GM23338 (cell line): ENCODE results near the gene GZF1. TPM values are rescaled to one million over a fixed set of nuclear protein-coding genes. Genes with fewer than 3 reads are reported as not detected.

Experiments
- ATAC-seq: fragments of 200-7000 bp; cut with Tn5 transposase; 3 replicates; pipeline ENCODE4 v1.9.1; 2020
- DNase-seq: peaks from one replicate; pipeline ENCODE4 v3.0.0-alpha.2; 2015; ENCODE audit warnings: low spot score
- H2AFZ ChIP-seq: fragments of 200-600 bp; sonication (generic); 2 replicates; pipeline ENCODE4 v1.8.0; 2016; ENCODE audit warnings: antibody characterized with exemption, mild to moderate bottlenecking, moderate library complexity
- H3F3A ChIP-seq: fragments of 200-600 bp; sonication (generic); replicated peaks from 2 replicates; pipeline ENCODE4 v1.8.0; 2017; ENCODE audit warnings: antibody characterized with exemption, mixed run types, low read depth
- H3K27ac ChIP-seq: fragments of 200-600 bp; sonication (generic); 2 replicates; pipeline ENCODE4 v1.6.1; 2016; ENCODE audit warnings: low read depth
- H3K27me3 ChIP-seq: fragments of 200-600 bp; sonication (generic); 2 replicates; pipeline ENCODE4 v1.8.0; 2016; ENCODE audit warnings: mild to moderate bottlenecking, mixed run types, moderate library complexity; ENCODE audit not compliant: insufficient read depth
- H3K36me3 ChIP-seq: fragments of 200-600 bp; sonication (generic); 2 replicates; pipeline ENCODE4 v1.8.0; 2016; ENCODE audit warnings: mild to moderate bottlenecking; ENCODE audit not compliant: insufficient read depth
- H3K4me1 ChIP-seq: fragments of 200-600 bp; sonication (generic); 2 replicates; pipeline ENCODE4 v1.8.0; 2016; ENCODE audit warnings: mild to moderate bottlenecking, moderate library complexity; ENCODE audit not compliant: insufficient read depth
- H3K4me2 ChIP-seq: fragments of 200-600 bp; sonication (generic); 2 replicates; pipeline ENCODE4 v1.7.1; 2017; ENCODE audit warnings: mixed run types
- H3K4me3 ChIP-seq: fragments of 200-600 bp; sonication (generic); 2 replicates; pipeline ENCODE4 v1.6.1; 2016; ENCODE audit warnings: mixed run types
- H3K79me2 ChIP-seq: fragments of 200-600 bp; sonication (generic); replicated peaks from 2 replicates; pipeline ENCODE4 v1.8.0; 2017; ENCODE audit warnings: mild to moderate bottlenecking; ENCODE audit not compliant: insufficient read depth
- H3K9me2 ChIP-seq: fragments of 200-600 bp; sonication (generic); 2 replicates; pipeline ENCODE4 v1.8.0; 2017; ENCODE audit not compliant: insufficient read depth
- H4K20me1 ChIP-seq: fragments of 200-600 bp; sonication (generic); replicated peaks from 2 replicates; pipeline ENCODE4 v1.8.0; 2017; ENCODE audit warnings: mild to moderate bottlenecking; ENCODE audit not compliant: insufficient read depth
- H3K27ac Mint-ChIP-seq: 2 replicates; pipeline ENCODE4 v1.8.0; 2020; ENCODE audit warnings: inconsistent platforms, mild to moderate bottlenecking, moderate library complexity, mixed read lengths
- H3K27me3 Mint-ChIP-seq: 3 replicates; pipeline ENCODE4 v1.8.0; 2022; ENCODE audit warnings: low read depth, mild to moderate bottlenecking, moderate library complexity, mixed read lengths, inconsistent platforms; ENCODE audit not compliant: insufficient read depth, poor library complexity
- H3K36me3 Mint-ChIP-seq: 3 replicates; pipeline ENCODE4 v1.8.0; 2021; ENCODE audit warnings: low read depth, mild to moderate bottlenecking, inconsistent platforms, moderate library complexity, mixed read lengths
- H3K4me1 Mint-ChIP-seq: 3 replicates; pipeline ENCODE4 v1.8.0; 2020; ENCODE audit warnings: mild to moderate bottlenecking, inconsistent platforms, mixed read lengths
- H3K4me3 Mint-ChIP-seq: 3 replicates; pipeline ENCODE4 v1.8.0; 2021; ENCODE audit warnings: moderate library complexity, mild to moderate bottlenecking, inconsistent platforms, mixed read lengths
- H3K9me3 Mint-ChIP-seq: 3 replicates; pipeline ENCODE4 v1.8.0; 2020; ENCODE audit warnings: moderate library complexity, mild to moderate bottlenecking, inconsistent platforms, mixed read lengths
- CREB1 ChIP-seq: fragments of 250-450 bp; sonication (Bioruptor Pico); IDR thresholded peaks from 2 replicates; pipeline ENCODE4 v1.5.0; 2020; ENCODE audit warnings: low read depth, mild to moderate bottlenecking, moderate library complexity
- CTCF ChIP-seq, 2 experiments: fragments of 200-600 bp in 1 of 2; sonication (generic) in 1 of 2; conservative IDR thresholded peaks; 2 replicates each; pipeline versions ENCODE4 v1.5.1 to v1.6.1; 2016 to 2017; ENCODE audit warnings: antibody characterized with exemption in 2 of 2, low read depth in 2 of 2, mild to moderate bottlenecking in 2 of 2, moderate library complexity in 1 of 2
- EZH2 ChIP-seq: fragments of 200-600 bp; sonication (generic); IDR thresholded peaks from one replicate; pipeline ENCODE4 v1.8.0; 2017; ENCODE audit warnings: antibody characterized with exemption, mild to moderate bottlenecking, low read depth; ENCODE audit not compliant: unreplicated experiment
- EZH2phosphoT487 ChIP-seq: fragments of 200-600 bp; sonication (generic); IDR thresholded peaks from one replicate; pipeline ENCODE4 v1.8.1; 2018; ENCODE audit warnings: antibody characterized with exemption; ENCODE audit not compliant: unreplicated experiment
- JUNB ChIP-seq: IDR thresholded peaks from one replicate; pipeline ENCODE4 v1.6.1; 2016; ENCODE audit warnings: antibody characterized with exemption; ENCODE audit not compliant: unreplicated experiment
- NANOG ChIP-seq: IDR thresholded peaks from 2 replicates; pipeline ENCODE4 v1.6.1; 2016; ENCODE audit warnings: antibody characterized with exemption, borderline replicate concordance
- POLR2AphosphoS5 ChIP-seq: IDR thresholded peaks from 2 replicates; pipeline ENCODE4 v1.6.1; 2016; ENCODE audit warnings: antibody characterized with exemption, low read depth
- STAT1 ChIP-seq: IDR thresholded peaks from one replicate; pipeline ENCODE4 v1.6.1; 2016; ENCODE audit warnings: antibody characterized with exemption; ENCODE audit not compliant: unreplicated experiment
- ZNF114 ChIP-seq: fragments of 250-450 bp; sonication (Bioruptor Pico); IDR thresholded peaks from 2 replicates; pipeline ENCODE4 v1.5.0; 2020; ENCODE audit warnings: mild to moderate bottlenecking, moderate library complexity
- ZNF331 ChIP-seq: fragments of 250-450 bp; sonication (Bioruptor Pico); IDR thresholded peaks from 2 replicates; pipeline ENCODE4 v1.5.0; 2020; ENCODE audit warnings: low read depth, mild to moderate bottlenecking, moderate library complexity
- polyA plus RNA-seq: library from polyadenylated mRNA; unstranded; fragments of >200 nt; fragmentation: Nextera tagmentation; extraction: Ambion mirVana; gene quantifications from 2 replicates; pipeline ENCODE4 v1.2.1, GENCODE V29; 2016
- total RNA-seq: library from RNA; depleted of rRNA; stranded (reverse); fragments of >200 nt; shearing (Covaris generic); gene quantifications from 2 replicates; pipeline ENCODE4 v1.2.3, GENCODE V29; 2014
- TF ChIP-seq, protein P1 (sequence below): IDR thresholded peaks from one replicate; pipeline ENCODE4 v1.6.1; 2018; ENCODE audit warnings: antibody characterized with exemption; ENCODE audit not compliant: unreplicated experiment
- TF ChIP-seq, protein P2 (sequence below): IDR thresholded peaks from 2 replicates; pipeline ENCODE4 v1.6.1; 2016; ENCODE audit warnings: antibody characterized with exemption
- TF ChIP-seq, protein P3 (sequence below): fragments of 250-450 bp; sonication (Bioruptor Pico); IDR thresholded peaks from 2 replicates; pipeline ENCODE4 v1.5.0; 2020; ENCODE audit warnings: mild to moderate bottlenecking, moderate library complexity

The GZF1 gene
- total and polyA plus RNA-seq, 2 experiments from 2014 or later: 4.2 to 15.7 TPM

DNA sequence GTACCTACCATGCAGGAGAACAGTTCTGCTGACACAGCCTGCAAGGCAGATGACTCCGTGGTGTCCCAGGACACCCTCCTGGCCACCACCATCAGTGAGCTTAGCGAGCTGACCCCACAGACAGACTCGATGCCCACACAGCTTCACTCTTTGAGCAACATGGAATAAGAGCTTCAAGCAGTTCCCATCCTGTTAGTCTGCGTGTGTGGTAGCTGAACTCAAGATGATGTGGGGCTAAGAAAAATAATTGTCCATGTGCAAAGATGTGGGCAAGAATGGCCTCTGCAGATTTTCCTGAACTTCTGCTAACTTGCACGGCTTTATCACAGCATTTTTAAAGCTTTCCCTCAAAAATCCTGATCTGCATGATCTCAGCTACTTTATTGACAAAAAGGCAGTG lies 8.3 kb downstream of the GZF1 start:
- peaks cover 61% of the 10 kb centered on the region for H3K36me3 Mint-ChIP-seq
- TF ChIP-seq CREB1 (CRISPR knock-in tag): no peak
- no peak for TF ChIP-seq JUNB
- TF ChIP-seq, protein P1, sequence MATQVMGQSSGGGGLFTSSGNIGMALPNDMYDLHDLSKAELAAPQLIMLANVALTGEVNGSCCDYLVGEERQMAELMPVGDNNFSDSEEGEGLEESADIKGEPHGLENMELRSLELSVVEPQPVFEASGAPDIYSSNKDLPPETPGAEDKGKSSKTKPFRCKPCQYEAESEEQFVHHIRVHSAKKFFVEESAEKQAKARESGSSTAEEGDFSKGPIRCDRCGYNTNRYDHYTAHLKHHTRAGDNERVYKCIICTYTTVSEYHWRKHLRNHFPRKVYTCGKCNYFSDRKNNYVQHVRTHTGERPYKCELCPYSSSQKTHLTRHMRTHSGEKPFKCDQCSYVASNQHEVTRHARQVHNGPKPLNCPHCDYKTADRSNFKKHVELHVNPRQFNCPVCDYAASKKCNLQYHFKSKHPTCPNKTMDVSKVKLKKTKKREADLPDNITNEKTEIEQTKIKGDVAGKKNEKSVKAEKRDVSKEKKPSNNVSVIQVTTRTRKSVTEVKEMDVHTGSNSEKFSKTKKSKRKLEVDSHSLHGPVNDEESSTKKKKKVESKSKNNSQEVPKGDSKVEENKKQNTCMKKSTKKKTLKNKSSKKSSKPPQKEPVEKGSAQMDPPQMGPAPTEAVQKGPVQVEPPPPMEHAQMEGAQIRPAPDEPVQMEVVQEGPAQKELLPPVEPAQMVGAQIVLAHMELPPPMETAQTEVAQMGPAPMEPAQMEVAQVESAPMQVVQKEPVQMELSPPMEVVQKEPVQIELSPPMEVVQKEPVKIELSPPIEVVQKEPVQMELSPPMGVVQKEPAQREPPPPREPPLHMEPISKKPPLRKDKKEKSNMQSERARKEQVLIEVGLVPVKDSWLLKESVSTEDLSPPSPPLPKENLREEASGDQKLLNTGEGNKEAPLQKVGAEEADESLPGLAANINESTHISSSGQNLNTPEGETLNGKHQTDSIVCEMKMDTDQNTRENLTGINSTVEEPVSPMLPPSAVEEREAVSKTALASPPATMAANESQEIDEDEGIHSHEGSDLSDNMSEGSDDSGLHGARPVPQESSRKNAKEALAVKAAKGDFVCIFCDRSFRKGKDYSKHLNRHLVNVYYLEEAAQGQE: no peak
- TF ChIP-seq NANOG: no peak
- TF ChIP-seq CTCF (conservative IDR thresholded peaks at IDR 0.05; ENCODE audit: low read depth in 2 of 2): no peak
- no peak for TF ChIP-seq POLR2AphosphoS5
- TF ChIP-seq EZH2: no peak
- TF ChIP-seq ZNF114: no peak
- TF ChIP-seq, protein P2, sequence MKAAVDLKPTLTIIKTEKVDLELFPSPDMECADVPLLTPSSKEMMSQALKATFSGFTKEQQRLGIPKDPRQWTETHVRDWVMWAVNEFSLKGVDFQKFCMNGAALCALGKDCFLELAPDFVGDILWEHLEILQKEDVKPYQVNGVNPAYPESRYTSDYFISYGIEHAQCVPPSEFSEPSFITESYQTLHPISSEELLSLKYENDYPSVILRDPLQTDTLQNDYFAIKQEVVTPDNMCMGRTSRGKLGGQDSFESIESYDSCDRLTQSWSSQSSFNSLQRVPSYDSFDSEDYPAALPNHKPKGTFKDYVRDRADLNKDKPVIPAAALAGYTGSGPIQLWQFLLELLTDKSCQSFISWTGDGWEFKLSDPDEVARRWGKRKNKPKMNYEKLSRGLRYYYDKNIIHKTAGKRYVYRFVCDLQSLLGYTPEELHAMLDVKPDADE: no peak
- TF ChIP-seq, protein P3, sequence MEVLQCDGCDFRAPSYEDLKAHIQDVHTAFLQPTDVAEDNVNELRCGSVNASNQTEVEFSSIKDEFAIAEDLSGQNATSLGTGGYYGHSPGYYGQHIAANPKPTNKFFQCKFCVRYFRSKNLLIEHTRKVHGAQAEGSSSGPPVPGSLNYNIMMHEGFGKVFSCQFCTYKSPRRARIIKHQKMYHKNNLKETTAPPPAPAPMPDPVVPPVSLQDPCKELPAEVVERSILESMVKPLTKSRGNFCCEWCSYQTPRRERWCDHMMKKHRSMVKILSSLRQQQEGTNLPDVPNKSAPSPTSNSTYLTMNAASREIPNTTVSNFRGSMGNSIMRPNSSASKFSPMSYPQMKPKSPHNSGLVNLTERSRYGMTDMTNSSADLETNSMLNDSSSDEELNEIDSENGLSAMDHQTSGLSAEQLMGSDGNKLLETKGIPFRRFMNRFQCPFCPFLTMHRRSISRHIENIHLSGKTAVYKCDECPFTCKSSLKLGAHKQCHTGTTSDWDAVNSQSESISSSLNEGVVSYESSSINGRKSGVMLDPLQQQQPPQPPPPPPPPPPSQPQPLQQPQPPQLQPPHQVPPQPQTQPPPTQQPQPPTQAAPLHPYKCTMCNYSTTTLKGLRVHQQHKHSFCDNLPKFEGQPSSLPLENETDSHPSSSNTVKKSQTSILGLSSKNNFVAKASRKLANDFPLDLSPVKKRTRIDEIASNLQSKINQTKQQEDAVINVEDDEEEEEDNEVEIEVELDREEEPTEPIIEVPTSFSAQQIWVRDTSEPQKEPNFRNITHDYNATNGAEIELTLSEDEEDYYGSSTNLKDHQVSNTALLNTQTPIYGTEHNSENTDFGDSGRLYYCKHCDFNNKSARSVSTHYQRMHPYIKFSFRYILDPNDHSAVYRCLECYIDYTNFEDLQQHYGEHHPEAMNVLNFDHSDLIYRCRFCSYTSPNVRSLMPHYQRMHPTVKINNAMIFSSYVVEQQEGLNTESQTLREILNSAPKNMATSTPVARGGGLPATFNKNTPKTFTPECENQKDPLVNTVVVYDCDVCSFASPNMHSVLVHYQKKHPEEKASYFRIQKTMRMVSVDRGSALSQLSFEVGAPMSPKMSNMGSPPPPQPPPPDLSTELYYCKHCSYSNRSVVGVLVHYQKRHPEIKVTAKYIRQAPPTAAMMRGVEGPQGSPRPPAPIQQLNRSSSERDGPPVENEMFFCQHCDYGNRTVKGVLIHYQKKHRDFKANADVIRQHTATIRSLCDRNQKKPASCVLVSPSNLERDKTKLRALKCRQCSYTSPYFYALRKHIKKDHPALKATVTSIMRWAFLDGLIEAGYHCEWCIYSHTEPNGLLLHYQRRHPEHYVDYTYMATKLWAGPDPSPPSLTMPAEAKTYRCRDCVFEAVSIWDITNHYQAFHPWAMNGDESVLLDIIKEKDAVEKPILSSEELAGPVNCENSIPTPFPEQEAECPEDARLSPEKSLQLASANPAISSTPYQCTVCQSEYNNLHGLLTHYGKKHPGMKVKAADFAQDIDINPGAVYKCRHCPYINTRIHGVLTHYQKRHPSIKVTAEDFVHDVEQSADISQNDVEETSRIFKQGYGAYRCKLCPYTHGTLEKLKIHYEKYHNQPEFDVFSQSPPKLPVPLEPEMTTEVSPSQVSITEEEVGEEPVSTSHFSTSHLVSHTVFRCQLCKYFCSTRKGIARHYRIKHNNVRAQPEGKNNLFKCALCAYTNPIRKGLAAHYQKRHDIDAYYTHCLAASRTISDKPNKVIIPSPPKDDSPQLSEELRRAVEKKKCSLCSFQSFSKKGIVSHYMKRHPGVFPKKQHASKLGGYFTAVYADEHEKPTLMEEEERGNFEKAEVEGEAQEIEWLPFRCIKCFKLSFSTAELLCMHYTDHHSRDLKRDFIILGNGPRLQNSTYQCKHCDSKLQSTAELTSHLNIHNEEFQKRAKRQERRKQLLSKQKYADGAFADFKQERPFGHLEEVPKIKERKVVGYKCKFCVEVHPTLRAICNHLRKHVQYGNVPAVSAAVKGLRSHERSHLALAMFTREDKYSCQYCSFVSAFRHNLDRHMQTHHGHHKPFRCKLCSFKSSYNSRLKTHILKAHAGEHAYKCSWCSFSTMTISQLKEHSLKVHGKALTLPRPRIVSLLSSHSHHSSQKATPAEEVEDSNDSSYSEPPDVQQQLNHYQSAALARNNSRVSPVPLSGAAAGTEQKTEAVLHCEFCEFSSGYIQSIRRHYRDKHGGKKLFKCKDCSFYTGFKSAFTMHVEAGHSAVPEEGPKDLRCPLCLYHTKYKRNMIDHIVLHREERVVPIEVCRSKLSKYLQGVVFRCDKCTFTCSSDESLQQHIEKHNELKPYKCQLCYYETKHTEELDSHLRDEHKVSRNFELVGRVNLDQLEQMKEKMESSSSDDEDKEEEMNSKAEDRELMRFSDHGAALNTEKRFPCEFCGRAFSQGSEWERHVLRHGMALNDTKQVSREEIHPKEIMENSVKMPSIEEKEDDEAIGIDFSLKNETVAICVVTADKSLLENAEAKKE (CRISPR knock-in tag): no peak
- no peak for TF ChIP-seq EZH2phosphoT487
- TF ChIP-seq STAT1: no peak
- TF ChIP-seq ZNF331: no peak
- Histone ChIP-seq H3K79me2 (peaks cover 31% of the 10 kb centered on the region), H3K27ac (no peak overlapping the region), H3K36me3 (peaks cover 14% of the 10 kb centered on the region; the same call in 1 of the 2 replicates), H3F3A (no peaks in the 10 kb centered on the region), H3K9me2 (no peaks in the 10 kb centered on the region), H4K20me1 (peaks cover 28% of the 10 kb centered on the region), H2AFZ (no peak overlapping the region), H3K4me2 (no peak overlapping the region), H3K27me3 (no peaks in the 10 kb centered on the region), H3K4me1 (peaks cover 4% of the 10 kb centered on the region; the same call in 1 of the 2 replicates), H3K4me3 (no peak overlapping the region)
- peaks cover 6% of the 10 kb centered on the region; the same call in 2 of the 3 replicates for H3K4me1 Mint-ChIP-seq
- no peaks in the 10 kb centered on the region for H3K9me3 Mint-ChIP-seq
- H3K27ac Mint-ChIP-seq: no peak overlapping the region
- peaks cover 3% of the 10 kb centered on the region for H3K27me3 Mint-ChIP-seq
- no peak for DNase-seq
- no peak for ATAC-seq
- no peak overlapping the region for H3K4me3 Mint-ChIP-seq
